ENCODE data around the gene PINLYP.
A peak's percentile ranks its signal among the peaks of the same experiment; 100 is the strongest.

Gene PINLYP

DNA sequence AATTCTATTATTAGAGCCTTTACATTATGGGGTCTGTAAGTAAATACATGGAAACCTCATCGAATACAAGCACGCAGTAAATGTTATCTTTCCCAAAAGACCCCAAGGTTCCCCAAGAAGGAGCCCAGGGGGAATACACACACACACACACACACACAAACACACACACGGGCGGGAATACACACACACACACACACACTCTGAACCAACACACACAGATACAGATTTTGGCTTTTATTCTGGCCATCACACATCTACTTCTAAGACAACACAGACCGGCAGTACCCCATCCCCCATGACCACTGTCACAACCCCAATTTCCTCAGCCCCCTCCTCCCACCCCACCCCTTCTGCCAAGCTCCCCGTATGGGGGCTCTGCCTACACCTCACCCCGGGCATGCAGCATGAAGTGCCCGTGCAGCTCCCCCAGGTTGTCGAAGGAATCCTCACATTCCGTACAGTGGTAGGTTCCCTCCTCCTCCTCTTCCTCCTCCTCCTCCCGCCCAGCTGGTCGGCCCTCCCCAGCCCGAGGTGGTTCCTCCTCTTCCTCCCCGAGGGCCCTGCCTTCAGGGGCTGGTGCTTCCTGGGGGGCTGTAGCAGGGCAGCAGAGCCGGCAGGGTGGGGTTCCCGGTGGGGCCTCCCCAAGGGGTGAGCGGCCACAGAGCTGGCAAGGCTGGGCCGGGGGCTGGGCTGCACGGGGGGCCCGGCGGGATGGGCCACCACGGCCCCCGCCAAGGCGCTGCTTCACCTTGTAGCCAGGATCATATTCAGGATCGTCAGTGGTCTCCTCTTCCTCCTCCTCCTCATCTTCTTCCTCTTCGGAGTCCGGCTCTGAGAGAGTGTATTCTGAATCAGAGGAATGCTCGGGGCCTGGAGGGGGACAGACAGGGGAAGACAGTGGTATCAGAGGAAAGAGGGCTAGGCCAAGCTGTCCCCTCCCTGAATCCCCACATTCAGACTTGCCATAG lies 31.9 kb downstream of the PINLYP start:
- no peak for DNase-seq

DNA sequence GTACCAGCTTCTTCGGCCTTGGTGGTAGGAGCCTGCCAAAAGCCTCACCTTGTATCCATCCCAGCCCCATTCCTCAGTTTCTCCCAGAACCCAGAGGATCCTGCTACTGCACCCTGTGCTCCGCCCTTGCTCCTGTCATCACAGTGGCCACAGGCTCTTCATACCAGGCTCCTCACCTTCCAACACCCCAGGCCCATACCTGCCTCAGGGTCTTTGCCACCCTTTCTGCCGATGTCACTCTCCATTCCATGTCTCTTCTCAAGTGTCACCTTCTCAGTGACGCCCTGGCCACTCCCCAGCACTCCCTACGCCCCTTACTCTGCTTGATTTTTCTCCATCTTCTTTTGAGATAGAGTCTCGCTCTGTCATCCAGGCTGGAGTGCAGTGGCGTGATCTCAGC lies 34.3 kb downstream of the PINLYP start:
- no peak for DNase-seq

DNA sequence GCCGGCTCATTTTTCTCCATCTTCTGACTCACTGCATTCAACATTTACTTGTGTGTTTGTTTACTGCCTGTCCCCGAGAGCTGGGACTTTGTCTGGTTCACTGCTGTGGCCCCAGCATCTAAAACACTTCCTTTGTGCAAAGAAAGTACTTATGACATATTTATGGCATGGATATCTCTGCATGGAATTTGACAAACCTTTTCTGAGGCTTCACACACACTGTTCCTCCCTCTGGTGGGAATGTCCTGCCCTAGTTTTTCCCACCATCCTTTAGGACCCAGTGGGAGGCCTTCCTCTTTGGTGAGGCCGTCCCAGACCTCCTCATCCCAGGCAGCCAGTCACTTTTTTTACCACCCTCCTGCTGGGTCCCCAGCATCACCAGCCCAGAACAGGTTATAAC lies 34.9 kb downstream of the PINLYP start:
- DNase-seq: no peak

- DNase-seq: no peak
Measured at GRCh38 chr19:43611788-43612187, 36.2 kb downstream of the PINLYP start, which contains the start of gene SRRM5. Gene SRRM5 (plus strand): TSS chr19:43612088. CDS start chr19:43612122, 34 bp downstream.

- no peak for DNase-seq
Measured at GRCh38 chr19:43612374-43612773, 36.8 kb downstream of the PINLYP start.

DNA sequence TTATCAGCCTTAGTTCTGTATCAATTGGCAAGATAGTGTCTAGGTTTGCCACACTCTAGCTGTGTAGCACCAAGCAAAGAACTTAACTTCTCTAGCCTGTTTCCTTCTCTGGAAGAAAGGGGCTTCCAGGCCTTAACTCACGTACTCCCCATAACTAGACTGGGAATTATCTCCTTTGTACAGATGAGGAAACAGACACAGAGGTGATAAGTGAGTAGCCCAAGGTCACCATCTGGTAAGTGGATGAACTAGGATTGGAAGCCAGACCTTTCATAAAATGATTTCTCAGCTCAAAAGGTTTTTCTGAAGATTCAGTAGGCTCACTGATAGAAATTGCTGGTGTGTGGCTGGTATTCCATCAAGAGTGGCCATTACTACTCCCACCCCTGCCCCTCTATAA lies 40.7 kb downstream of the PINLYP start:
- no peak for DNase-seq

DNA sequence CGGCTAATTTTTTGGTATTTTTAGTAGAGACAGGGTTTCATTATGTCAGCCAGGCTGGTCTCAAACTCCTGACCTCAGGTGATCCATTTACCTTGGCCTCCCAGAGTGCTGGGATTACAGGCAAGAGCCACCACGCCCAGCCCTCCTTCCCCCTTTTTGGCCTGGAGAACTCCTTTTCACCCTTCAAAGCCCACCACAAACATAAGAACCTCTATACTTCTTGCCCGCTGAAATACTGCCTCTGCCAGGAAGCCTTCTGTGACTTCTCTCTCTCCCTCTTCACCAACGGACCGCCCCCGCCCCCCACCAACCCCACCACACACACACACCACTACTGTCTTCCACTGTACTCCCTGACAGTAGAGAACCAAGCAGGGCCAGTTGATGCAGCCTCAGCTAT lies 41.4 kb downstream of the PINLYP start:
- DNase-seq: no peak

DNA sequence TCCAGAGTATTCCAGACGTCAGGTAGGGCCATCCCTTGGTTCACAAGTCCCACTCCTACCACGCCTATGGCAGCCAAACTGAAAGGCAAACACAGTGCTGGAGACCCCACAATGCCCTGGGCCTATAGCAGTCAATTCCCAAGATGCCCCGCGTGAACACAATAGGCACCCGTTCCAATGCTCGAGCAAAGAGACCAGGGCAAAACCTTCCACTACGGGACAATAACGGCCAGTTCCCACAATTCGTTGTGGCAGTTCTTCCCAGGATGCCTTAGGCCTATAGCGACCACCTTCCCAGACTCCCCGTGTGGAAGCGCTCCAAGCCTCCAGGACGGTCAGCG lies 43.3 kb downstream of the PINLYP start:
- peak; percentile 84 for DNase-seq

- DNase-seq: peak; percentile 93
Measured at GRCh38 chr19:43619262-43620060, 43.9 kb downstream of the PINLYP start, which contains the start of gene ZNF428. Gene ZNF428 (minus strand): TSS chr19:43619629. CDS start chr19:43614304, 5,325 bp downstream.

DNA sequence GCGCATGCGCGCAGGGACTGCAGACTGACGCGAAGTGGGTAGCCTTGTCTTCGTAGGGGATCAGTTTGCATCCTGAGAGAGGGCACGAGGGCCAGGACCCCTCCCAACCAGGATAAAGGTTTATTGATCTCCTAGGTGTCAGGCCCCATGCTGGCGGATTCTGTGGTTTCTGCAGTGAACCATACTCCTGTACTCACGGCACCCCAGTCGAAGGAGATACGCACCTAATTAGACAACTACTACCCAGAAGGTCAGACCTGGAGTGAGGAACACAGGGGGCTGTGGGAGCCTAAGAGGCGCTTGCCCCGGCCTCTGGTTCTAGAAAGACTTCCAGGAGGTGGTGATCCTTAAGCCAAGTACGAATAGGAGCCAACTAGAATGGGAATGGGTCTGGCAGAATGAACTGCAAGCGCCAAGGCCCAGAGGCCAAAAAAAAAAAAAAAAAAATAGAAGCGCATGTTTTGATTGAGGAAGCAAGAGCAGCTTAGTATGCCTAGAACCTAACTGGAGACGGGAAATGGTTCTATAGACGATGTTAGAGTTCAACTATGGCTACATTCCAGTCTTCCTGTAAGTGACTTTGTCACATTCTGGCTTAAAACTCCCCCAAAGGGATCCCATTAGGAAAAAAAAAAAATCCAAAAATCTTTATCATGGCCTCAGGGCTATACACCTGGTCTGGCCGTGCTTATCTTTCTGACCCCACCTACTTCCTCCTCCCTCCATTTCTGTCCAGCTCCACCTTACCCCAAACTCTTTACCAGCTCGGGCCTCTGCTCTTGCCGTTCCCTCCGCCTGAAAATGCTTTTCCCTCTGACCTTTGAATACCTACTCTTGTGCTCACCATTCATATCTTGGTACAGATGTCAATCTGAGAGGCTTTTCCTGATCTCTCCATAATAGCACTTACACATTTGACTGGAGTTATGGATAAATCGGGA lies 44.7 kb downstream of the PINLYP start:
- no peak for DNase-seq

GRCh38 chr19:43622070-43622469 lies 46.5 kb downstream of the PINLYP start:
- DNase-seq: no peak

- no peak for DNase-seq
Measured at GRCh38 chr19:43622956-43623355, 47.4 kb downstream of the PINLYP start.

- no peak for DNase-seq
Measured at GRCh38 chr19:43623889-43624670, 48.5 kb downstream of the PINLYP start.

- DNase-seq: no peak
Measured at GRCh38 chr19:43624933-43625332, 49.3 kb downstream of the PINLYP start.

DNA sequence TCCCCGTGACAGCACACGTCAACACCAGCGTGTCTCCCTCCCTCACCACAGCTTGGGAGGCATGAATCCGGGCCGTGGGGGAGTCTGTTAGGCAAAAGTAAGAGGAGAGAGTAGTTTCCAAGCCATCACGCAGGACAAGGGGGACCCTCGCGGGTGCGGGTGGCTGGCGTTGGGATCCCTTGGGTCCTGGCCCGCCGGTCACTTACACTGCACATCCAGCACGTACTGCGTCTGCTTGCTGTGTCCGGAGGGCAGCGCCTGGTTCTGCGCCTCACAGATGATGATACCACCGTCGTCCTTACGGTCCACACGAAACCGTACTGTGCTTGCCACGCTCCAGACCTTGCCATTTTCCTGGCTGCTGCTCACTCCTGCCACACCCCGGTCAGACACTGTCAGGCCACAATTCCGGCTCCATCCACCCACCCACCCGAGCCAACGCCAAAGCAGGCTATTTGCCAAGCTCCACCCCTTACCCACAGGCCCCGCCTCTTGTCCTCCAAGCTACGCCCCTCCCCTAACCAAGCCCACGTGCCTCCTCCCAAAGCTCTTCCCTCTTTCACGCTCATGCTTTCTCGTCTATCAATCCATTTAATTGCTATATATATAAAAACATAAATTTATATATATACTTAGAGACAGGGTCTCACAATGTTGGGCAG lies 50.4 kb downstream of the PINLYP start:
- DNase-seq: no peak

GRCh38 chr19:43626838-43627237 lies 51.2 kb downstream of the PINLYP start:
- DNase-seq: no peak

DNA sequence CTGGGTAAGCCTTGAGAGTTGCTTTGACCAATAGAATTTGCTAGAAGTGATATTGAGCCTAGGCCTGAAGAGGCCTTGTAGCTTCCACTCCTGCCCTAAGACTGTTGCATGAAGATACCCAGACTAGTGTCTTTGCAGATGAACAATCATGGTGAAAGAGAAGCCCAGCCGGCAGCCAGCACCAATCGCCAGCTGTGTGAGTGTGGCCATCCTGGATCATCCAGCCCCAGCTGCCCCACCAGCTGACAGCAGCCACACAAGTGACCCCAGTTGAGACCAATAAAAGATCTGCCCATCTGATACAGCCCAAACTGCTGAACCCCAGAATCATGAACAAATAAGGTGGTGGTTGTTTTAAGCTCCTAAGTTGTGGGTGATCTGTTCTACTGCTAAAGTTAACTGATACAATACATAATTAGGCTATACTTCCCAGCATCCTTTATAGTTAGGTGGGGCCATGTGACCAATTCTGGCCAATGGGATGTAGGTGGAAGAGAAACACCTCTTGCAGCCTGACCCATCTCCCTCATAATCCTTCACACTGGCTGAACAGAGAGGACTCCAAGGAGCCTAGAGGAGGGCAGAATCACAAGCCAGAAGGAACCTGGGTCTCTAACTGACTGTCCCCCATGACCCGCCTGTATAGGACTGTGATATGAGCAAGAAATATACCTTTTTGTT lies 53.2 kb downstream of the PINLYP start:
- no peak for DNase-seq

- DNase-seq: no peak
Measured at GRCh38 chr19:43631491-43631890, 55.9 kb downstream of the PINLYP start.

Data from DMS79 (cell line).